T-cell (primary cell): ENCODE data around the gene SELENOI. TPM values are rescaled to one million over a fixed set of nuclear protein-coding genes. Genes with fewer than 3 reads are reported as not detected.

ENCODE experiments used
- ATAC-seq, 4 experiments: fragments of 200-7000 bp in 3 of 4; fragments of 150-1000 bp in 1 of 4; cut with Tn5 transposase; replicated peaks in 1 of 4; 1 replicate in 3 of 4; 2 replicates in 1 of 4; pipeline ENCODE4 v1.10.0; 2021; ENCODE audit warnings: moderate library complexity in 3 of 4, mild to moderate bottlenecking in 2 of 4, moderate number of reproducible peaks in 1 of 4
- CTCF ChIA-PET, 2 donors: fragments of 300-600 bp; sonication (Branson Sonifier 250); formaldehyde crosslinking; loops; one replicate each; lab custom pipeline; 2022; ENCODE audit warnings: antibody characterized with exemption in 2 of 2; lab: Charles Lee
- POLR2A ChIA-PET, 2 donors: fragments of 300-600 bp; sonication (Branson Sonifier 250); formaldehyde crosslinking; loops; one replicate each; lab custom pipeline; 2022; ENCODE audit warnings: antibody characterized with exemption in 2 of 2; lab: Charles Lee
- DNase-seq, 35 experiments: peaks; one replicate each; pipeline versions ENCODE4 v3.0.0 to v3.0.0-alpha.2; 2013 to 2023
- H3K27ac ChIP-seq: one replicate; pipeline ENCODE4 v1.5.1; 2013; ENCODE audit warnings: low read length
- H3K27me3 ChIP-seq, 2 experiments: replicated peaks in 1 of 2; 1 replicate in 1 of 2; 2 replicates in 1 of 2; pipeline versions ENCODE4 v1.6.1 to v1.7.0; 2013; ENCODE audit warnings: low read length in 1 of 2, mixed read lengths in 1 of 2; ENCODE audit not compliant: control insufficient read depth in 2 of 2, insufficient read depth in 2 of 2; ENCODE audit errors: extremely low read depth in 1 of 2
- H3K36me3 ChIP-seq, 2 donors: 1 replicate in 1 of 2; 2 replicates in 1 of 2; pipeline versions ENCODE4 v1.6.1 to v1.7.0; 2013; ENCODE audit warnings: low read length in 1 of 2; ENCODE audit not compliant: control insufficient read depth in 2 of 2, insufficient read depth in 1 of 2; ENCODE audit errors: extremely low read depth in 1 of 2
- H3K4me1 ChIP-seq, 2 experiments: 1 replicate in 1 of 2; 2 replicates in 1 of 2; pipeline versions ENCODE4 v1.6.1 to v1.7.0; 2013; ENCODE audit warnings: low read length in 2 of 2, mixed read lengths in 1 of 2; ENCODE audit not compliant: insufficient read depth in 2 of 2, control insufficient read depth in 1 of 2; ENCODE audit errors: extremely low read depth in 1 of 2
- H3K4me3 ChIP-seq, 2 donors: 1 replicate in 1 of 2; 2 replicates in 1 of 2; pipeline versions ENCODE4 v1.5.1 to v1.7.0; 2013; ENCODE audit warnings: mild to moderate bottlenecking in 2 of 2, low read length in 1 of 2, moderate library complexity in 1 of 2; ENCODE audit not compliant: control insufficient read depth in 1 of 2; ENCODE audit errors: extremely low read depth in 1 of 2
- H3K9me3 ChIP-seq: 2 replicates; pipeline ENCODE4 v1.7.0; 2013
- H3K27ac Mint-ChIP-seq, 2 donors: one replicate each; pipeline ENCODE4 v1.8.0; 2020 to 2021; ENCODE audit warnings: mild to moderate bottlenecking in 2 of 2, mixed read lengths in 2 of 2
- H3K27me3 Mint-ChIP-seq, 2 donors: one replicate each; pipeline ENCODE4 v1.8.0; 2021 to 2022; ENCODE audit warnings: mixed read lengths in 2 of 2
- H3K36me3 Mint-ChIP-seq: one replicate; pipeline ENCODE4 v1.8.0; 2021; ENCODE audit warnings: mixed read lengths
- H3K4me1 Mint-ChIP-seq, 3 donors: one replicate each; pipeline ENCODE4 v1.8.0; 2020 to 2022; ENCODE audit warnings: mixed read lengths in 3 of 3, mild to moderate bottlenecking in 1 of 3
- H3K4me3 Mint-ChIP-seq, 3 donors: one replicate each; pipeline ENCODE4 v1.8.0; 2020 to 2022; ENCODE audit warnings: mild to moderate bottlenecking in 3 of 3, mixed read lengths in 3 of 3, moderate library complexity in 3 of 3
- H3K9me3 Mint-ChIP-seq, 3 donors: one replicate each; pipeline ENCODE4 v1.8.0; 2020 to 2022; ENCODE audit warnings: mixed read lengths in 3 of 3
- WGBS: methylation state at CpG from one replicate; pipeline ENCODE4 v1.1.5; 2013; ENCODE audit warnings: missing lambda C conversion rate; ENCODE audit not compliant: insufficient coverage; 5-methylcytosine and 5-hydroxymethylcytosine counted together
- total RNA-seq, 35 experiments: library from RNA in 6 of 35; stranded (reverse) in 6 of 35; fragments of 120-200 nt in 1 of 35; gene quantifications; one replicate each; pipeline versions ENCODE4 v1.2.1 to v1.2.4 and lab custom pipeline; 2013 to 2026

Gene SELENOI
- total RNA-seq, 5 donors from 2014 or later (not counting 1 experiment from before 2014, with no cell fraction given) = 18.3 to 37.1 (median 22.0) TPM

DNA sequence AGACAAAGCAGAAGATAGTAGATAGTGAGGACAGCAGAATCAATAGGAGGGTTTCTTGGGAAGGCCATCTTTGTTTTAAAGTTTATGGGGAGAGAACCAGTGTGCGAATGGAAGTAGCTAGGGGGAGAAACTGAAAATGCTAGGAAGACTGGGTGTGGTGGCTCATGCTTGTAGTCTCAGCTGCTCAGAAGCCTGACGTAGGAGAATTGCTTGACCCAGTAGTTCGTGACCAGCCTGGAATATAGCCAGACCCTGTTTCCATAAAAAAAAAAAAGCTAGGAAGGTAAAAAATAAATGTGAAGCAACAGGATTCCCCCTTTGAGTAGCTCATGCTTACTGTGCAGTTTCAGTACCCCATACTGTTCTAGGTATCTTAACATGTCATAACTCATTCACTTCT is 36.6 kb downstream of the SELENOI start:
- H3K9me3 Mint-ChIP-seq = no peaks in the 10 kb centered on the region
- Histone ChIP-seq H3K27me3 (no peaks in the 10 kb centered on the region), H3K4me1 (no peaks in the 10 kb centered on the region), H3K9me3 (no peaks in the 10 kb centered on the region), H3K27ac (no peak overlapping the region), H3K4me3 (no peak overlapping the region), H3K36me3 (peaks cover 0 to 20% of the 10 kb centered on the region in 2 donors)
- ATAC-seq (no peak), DNase-seq (no peak)
- H3K27ac Mint-ChIP-seq = no peak overlapping the region
- H3K4me1 Mint-ChIP-seq = peaks cover 3 to 7% (median 6%) of the 10 kb centered on the region in 3 donors
- WGBS = 100% methylated on average over 2 of the region's 3 CpGs
- no peak overlapping the region for H3K4me3 Mint-ChIP-seq
- POLR2A ChIA-PET = interaction anchor here in 1 of 2 donors (0.6 kb wide), 1 partner anchor 35 kb away, joined by 3 read pairs; no protein-coding TSS in a partner anchor
- H3K27me3 Mint-ChIP-seq = no peaks in the 10 kb centered on the region
- CTCF ChIA-PET = interaction anchor here in 1 of 2 donors (0.7 kb wide), 1 partner anchor 52 kb away, joined by 3 read pairs; no protein-coding TSS in a partner anchor
- peaks cover 45% of the 10 kb centered on the region for H3K36me3 Mint-ChIP-seq

DNA sequence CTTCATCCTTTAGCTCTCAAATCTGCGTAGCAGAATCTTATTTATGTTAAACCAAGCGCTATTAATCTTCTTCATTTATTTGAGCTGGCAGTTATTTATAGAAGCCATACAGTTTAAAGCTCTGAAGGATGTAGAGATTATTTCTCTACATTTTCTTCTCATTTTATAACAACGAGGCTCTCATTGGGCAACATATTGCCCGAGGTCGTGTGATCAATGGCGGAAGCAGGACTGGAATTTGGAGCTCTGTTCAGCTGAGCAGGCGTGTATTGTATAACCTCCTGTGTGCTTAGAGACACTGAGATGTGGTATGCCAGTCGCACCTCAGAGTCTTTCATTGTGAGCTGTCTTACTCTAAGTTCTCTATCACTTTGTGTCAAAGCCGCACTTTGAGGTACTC is 38.2 kb downstream of the SELENOI start:
- no peaks in the 10 kb centered on the region for H3K9me3 ChIP-seq
- H3K36me3 ChIP-seq = peaks cover 0 to 32% of the 10 kb centered on the region in 2 donors
- 100% methylated on average over 4 of the region's 9 CpGs for WGBS
- H3K27ac Mint-ChIP-seq = no peak overlapping the region
- H3K4me1 ChIP-seq = no peaks in the 10 kb centered on the region
- ATAC-seq (no peak), DNase-seq (no peak)
- no peak overlapping the region for H3K4me3 ChIP-seq
- POLR2A ChIA-PET = interaction anchor here in 1 of 2 donors (0.6 kb wide), 1 partner anchor 10 kb away, joined by 8 read pairs; no protein-coding TSS in a partner anchor
- no peaks in the 10 kb centered on the region for H3K4me1 Mint-ChIP-seq
- H3K4me3 Mint-ChIP-seq = no peak overlapping the region
- H3K27me3 ChIP-seq = no peaks in the 10 kb centered on the region
- H3K36me3 Mint-ChIP-seq = peaks cover 43% of the 10 kb centered on the region
- no peak overlapping the region for H3K27ac ChIP-seq
- CTCF ChIA-PET = no interaction called here
- no peaks in the 10 kb centered on the region for H3K27me3 Mint-ChIP-seq
- no peaks in the 10 kb centered on the region for H3K9me3 Mint-ChIP-seq

DNA sequence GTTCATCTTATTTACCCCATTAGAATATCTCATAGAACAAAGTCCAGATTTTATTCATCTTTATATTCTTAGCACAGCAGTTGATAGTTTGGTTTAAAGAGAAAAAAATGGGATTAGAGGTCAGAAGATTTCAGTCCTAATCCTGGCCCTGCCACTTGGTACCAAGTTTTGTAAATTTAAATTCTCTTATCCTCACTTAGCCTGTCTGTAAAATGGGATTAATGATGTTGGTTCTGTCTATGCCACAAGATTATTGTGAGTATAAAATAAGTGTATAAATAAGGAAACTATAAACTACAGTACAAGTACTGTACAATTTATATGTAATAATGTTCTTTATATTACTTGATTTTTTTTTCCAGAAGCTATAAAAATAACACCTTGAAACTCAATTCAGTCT is 38.7 kb downstream of the SELENOI start:
- peaks cover 45% of the 10 kb centered on the region for H3K36me3 Mint-ChIP-seq
- no peaks in the 10 kb centered on the region for H3K27me3 Mint-ChIP-seq
- DNase-seq = no peak
- Histone ChIP-seq H3K4me1 (no peaks in the 10 kb centered on the region), H3K36me3 (peaks cover 0 to 36% of the 10 kb centered on the region in 2 donors), H3K4me3 (no peak overlapping the region), H3K27ac (no peak overlapping the region), H3K27me3 (no peaks in the 10 kb centered on the region), H3K9me3 (no peaks in the 10 kb centered on the region)
- ATAC-seq = no peak
- POLR2A ChIA-PET = interaction anchor here in 1 of 2 donors (0.6 kb wide), 1 partner anchor 10 kb away, joined by 8 read pairs; no protein-coding TSS in a partner anchor
- H3K9me3 Mint-ChIP-seq = no peaks in the 10 kb centered on the region
- no peak overlapping the region for H3K4me3 Mint-ChIP-seq
- CTCF ChIA-PET = interaction anchor here in 1 of 2 donors (0.8 kb wide), 1 partner anchor 67 kb away, joined by 3 read pairs; no protein-coding TSS in a partner anchor
- H3K4me1 Mint-ChIP-seq = no peaks in the 10 kb centered on the region
- H3K27ac Mint-ChIP-seq = no peak overlapping the region

DNA sequence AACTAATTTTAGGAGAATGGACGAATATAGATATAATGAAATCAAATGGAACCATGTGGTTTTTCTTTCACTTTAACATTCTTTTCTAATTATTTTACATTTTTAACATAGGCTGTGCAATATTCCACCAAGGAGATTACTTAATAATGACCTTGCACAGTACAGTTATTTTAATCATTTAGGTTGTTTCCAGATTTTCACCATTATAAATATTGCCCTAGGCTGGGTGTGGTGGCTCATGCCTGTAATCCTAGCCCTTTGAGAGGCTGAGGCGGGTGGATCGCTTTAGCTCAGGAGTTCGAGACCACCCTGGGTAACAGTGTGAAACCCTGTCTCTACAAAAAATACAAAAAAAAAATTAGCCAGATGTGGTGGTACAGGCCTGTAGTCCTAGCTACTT is 41.2 kb downstream of the SELENOI start:
- no peak overlapping the region for H3K27ac ChIP-seq
- ChIA-PET POLR2A (no interaction called here), CTCF (no interaction called here)
- H3K4me3 ChIP-seq = no peak overlapping the region
- peaks cover 42% of the 10 kb centered on the region for H3K36me3 Mint-ChIP-seq
- H3K36me3 ChIP-seq = peaks cover 0 to 38% of the 10 kb centered on the region in 2 donors
- no CpG with 5 or more reads among the region's 4 CpGs for WGBS
- ATAC-seq = no peak
- H3K4me1 Mint-ChIP-seq = no peaks in the 10 kb centered on the region
- no peak for DNase-seq
- no peaks in the 10 kb centered on the region for H3K9me3 ChIP-seq
- no peak overlapping the region for H3K4me3 Mint-ChIP-seq
- no peaks in the 10 kb centered on the region for H3K27me3 Mint-ChIP-seq
- H3K27ac Mint-ChIP-seq = no peak overlapping the region
- H3K27me3 ChIP-seq = no peaks in the 10 kb centered on the region
- H3K9me3 Mint-ChIP-seq = no peaks in the 10 kb centered on the region
- H3K4me1 ChIP-seq = no peaks in the 10 kb centered on the region

DNA sequence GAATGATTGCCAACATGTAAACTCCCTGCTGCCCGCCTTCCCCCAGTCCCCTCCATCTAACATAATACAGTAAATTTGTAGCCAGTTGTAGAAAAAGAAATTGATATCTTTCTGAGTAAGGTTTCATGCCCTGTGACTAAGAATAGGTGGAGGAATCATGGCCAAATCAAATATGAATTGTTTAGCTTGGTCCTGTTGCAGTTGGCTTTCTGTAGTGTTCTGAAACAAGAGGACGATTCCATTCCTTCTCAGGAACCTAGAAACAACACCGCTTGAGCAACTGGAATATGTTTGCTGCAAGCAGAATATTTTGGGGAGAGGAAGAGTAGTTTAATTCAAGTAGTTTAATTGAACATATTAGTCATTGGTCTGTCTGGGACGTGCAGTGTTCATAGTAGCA is 48.8 kb downstream of the SELENOI start:
- ChIA-PET POLR2A (interaction anchor here in 1 of 2 donors (0.7 kb wide), 1 partner anchor 395 kb away, joined by 3 read pairs; no protein-coding TSS in a partner anchor), CTCF (no interaction called here)
- peaks cover 0 to 5% of the 10 kb centered on the region in 2 donors for H3K36me3 ChIP-seq
- Mint-ChIP-seq H3K36me3 (peaks cover 14% of the 10 kb centered on the region), H3K27ac (no peak overlapping the region), H3K9me3 (no peaks in the 10 kb centered on the region), H3K27me3 (no peaks in the 10 kb centered on the region), H3K4me3 (no peak overlapping the region), H3K4me1 (peaks cover 10 to 18% (median 12%) of the 10 kb centered on the region in 3 donors)
- ATAC-seq (no peak), DNase-seq (no peak)
- WGBS = 83% methylated on average over 1 of the region's 4 CpGs
- no peak overlapping the region for H3K27ac ChIP-seq
- H3K4me3 ChIP-seq = no peak overlapping the region
- no peaks in the 10 kb centered on the region for H3K9me3 ChIP-seq
- H3K27me3 ChIP-seq = no peaks in the 10 kb centered on the region
- H3K4me1 ChIP-seq = peaks cover 0 to 3% of the 10 kb centered on the region in 2 experiments

DNA sequence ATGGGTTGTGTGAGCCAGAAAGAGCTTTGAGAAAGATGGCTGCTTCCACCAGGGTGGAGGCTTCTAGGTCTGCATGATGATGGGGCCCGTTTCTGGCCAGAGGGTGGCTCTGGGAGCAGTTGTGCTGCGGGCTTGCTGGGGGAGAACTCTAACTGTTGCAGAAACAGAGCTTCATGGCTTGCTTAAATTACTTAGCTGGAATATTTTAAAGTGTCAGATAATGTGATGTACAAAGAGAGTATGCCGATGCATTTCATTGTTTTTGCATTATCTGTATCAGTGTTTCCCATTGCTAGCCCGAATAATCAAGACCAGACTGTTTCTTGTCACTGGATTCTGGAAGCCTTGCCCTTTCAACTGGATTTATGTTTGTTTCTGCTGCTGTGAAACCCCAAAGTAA is 49.5 kb downstream of the SELENOI start:
- WGBS = 80% methylated on average over 1 of the region's 4 CpGs
- Mint-ChIP-seq H3K27me3 (no peaks in the 10 kb centered on the region), H3K27ac (peak overlapping the region in 1 of 2 donors; percentile 4), H3K4me3 (no peak overlapping the region), H3K36me3 (peaks cover 10% of the 10 kb centered on the region), H3K4me1 (peaks cover 16 to 20% (median 16%) of the 10 kb centered on the region in 3 donors), H3K9me3 (no peaks in the 10 kb centered on the region)
- DNase-seq (no peak), ATAC-seq (no peak)
- Histone ChIP-seq H3K27ac (no peak overlapping the region), H3K36me3 (peaks cover 0 to 3% of the 10 kb centered on the region in 2 donors), H3K4me1 (peaks cover 0 to 3% of the 10 kb centered on the region in 2 experiments), H3K4me3 (no peak overlapping the region), H3K27me3 (no peaks in the 10 kb centered on the region), H3K9me3 (no peaks in the 10 kb centered on the region)
- CTCF ChIA-PET = no interaction called here
- POLR2A ChIA-PET = no interaction called here
